Measurements from ENCODE around the gene CIB2. TPM values are rescaled to one million over a fixed set of nuclear protein-coding genes. Genes with fewer than 3 reads are reported as not detected.

Gene CIB2
- polyA plus RNA-seq, 1 of the 3 experiments (the other 2 are of a cell fraction): 39.6 TPM

DNA sequence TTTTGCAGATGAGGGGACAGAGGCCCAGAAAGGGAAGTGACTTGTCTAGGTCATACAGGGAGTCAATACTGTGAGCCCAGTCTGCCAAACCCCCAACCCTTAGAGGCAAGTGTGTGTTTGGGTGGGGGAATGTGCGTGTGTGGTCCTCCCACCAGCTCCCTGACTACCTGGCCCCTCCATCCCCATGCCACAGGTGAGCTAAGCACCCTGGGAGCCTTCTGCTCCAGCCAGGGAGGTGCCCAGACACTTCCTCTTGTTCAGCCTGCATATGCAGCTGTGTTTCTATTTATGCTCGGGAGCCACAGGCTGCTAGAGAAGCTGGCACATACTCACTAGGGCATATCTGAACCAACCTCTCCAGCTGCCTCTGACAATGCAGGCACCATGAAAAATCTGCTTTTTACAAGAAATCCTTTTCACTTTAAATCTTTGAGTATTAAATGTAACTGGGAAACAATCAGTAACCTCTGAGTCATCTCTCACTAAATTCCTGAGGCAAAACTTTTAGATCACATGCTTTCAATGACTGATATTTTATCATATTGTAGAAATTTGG lies 74.5 kb downstream of the CIB2 start:
- Histone ChIP-seq H4K20me1 (ENCODE audit: insufficient read depth) (peaks cover 8% of the 10 kb centered on the region; the same call in 1 of the 2 replicates), H3K4me2 (peak overlapping the region; percentile 70), H3K4me1 (ENCODE audit: control insufficient read depth in 1 of 2, insufficient read depth in 2 of 2, low read depth in 1 of 2, low read length in 1 of 2) (peaks cover 30 to 52% of the 10 kb centered on the region in 2 experiments; a peak in 3 of 4 replicates), H3K9me3 (no peaks in the 10 kb centered on the region), H3K79me2 (ENCODE audit: insufficient read depth) (peaks cover 91% of the 10 kb centered on the region), H3F3A (replicated peaks; ENCODE audit: insufficient read depth) (peaks cover 6% of the 10 kb centered on the region), H3K4me3 (ENCODE audit: low read depth in 2 of 2, low read length in 1 of 2) (no peak overlapping the region), H3K27ac (ENCODE audit: low read depth in 2 of 2, low read length in 1 of 2) (peak overlapping the region; percentile 68 to 78), H3K27me3 (ENCODE audit: insufficient read depth) (no peaks in the 10 kb centered on the region), H3K9me2 (no peaks in the 10 kb centered on the region), H3K9ac (peak overlapping the region; percentile 43; the same call in 1 of the 2 replicates), H3K36me3 (replicated peaks in 1 of 2; ENCODE audit: control insufficient read depth in 1 of 2, insufficient read depth in 2 of 2, low read length in 1 of 2) (peaks cover 0 to 15% of the 10 kb centered on the region in 2 experiments), H2AFZ (ENCODE audit: low read depth) (no peak overlapping the region)
- ChIA-PET POLR2A (interaction anchor here (0.9 to 1.0 kb wide), 2 partner anchors 11 to 12 kb away, joined by 3 read pairs; no protein-coding TSS in a partner anchor), CTCF (interaction anchor here (1.3 to 1.5 kb wide), 3 partner anchors 52 to 97 kb away, joined by 3 to 6 read pairs (median 4); no protein-coding TSS in a partner anchor)
- TF ChIP-seq FOXM1 (IDR thresholded peaks at IDR 0.05; ENCODE audit: low read depth) (no peak), CHD2 (IDR thresholded peaks at IDR 0.05; ENCODE audit: low read length, partially characterized antibody) (no peak), JUND (IDR thresholded peaks at IDR 0.05) (peak; percentile 44; the same call in 1 of the 2 replicates), RFX5 (IDR thresholded peaks at IDR 0.05; ENCODE audit: low read length) (no peak), MXI1 (IDR thresholded peaks at IDR 0.05; ENCODE audit: low read depth, low read length) (no peak), FOSL2 (IDR thresholded peaks at IDR 0.05; ENCODE audit: borderline replicate concordance, low read depth) (peak; percentile 57; the same call in 1 of the 2 replicates), ELF1 (IDR thresholded peaks at IDR 0.05) (no peak), EP300 (IDR thresholded peaks at IDR 0.05; ENCODE audit: borderline replicate concordance in 1 of 2, low read depth in 1 of 2, low read length in 1 of 2) (peak in 1 of 2 experiments; percentile 37; a peak in 1 of 4 replicates), TAF1 (IDR thresholded peaks at IDR 0.05; ENCODE audit: borderline replicate concordance, low read depth, low read length) (no peak), TCF12 (IDR thresholded peaks at IDR 0.05) (peak; percentile 62), NRF1 (IDR thresholded peaks at IDR 0.05; ENCODE audit: low read depth, low read length) (0 out of 2 replicates have a peak, but pooled peaks have one; percentile 4), GATA2 (CRISPR knock-in tag; IDR thresholded peaks at IDR 0.05) (no peak)
- TF ChIP-seq, protein P1, sequence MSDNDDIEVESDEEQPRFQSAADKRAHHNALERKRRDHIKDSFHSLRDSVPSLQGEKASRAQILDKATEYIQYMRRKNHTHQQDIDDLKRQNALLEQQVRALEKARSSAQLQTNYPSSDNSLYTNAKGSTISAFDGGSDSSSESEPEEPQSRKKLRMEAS (IDR thresholded peaks at IDR 0.05; ENCODE audit: low read depth): no peak
- TF ChIP-seq, protein P2, sequence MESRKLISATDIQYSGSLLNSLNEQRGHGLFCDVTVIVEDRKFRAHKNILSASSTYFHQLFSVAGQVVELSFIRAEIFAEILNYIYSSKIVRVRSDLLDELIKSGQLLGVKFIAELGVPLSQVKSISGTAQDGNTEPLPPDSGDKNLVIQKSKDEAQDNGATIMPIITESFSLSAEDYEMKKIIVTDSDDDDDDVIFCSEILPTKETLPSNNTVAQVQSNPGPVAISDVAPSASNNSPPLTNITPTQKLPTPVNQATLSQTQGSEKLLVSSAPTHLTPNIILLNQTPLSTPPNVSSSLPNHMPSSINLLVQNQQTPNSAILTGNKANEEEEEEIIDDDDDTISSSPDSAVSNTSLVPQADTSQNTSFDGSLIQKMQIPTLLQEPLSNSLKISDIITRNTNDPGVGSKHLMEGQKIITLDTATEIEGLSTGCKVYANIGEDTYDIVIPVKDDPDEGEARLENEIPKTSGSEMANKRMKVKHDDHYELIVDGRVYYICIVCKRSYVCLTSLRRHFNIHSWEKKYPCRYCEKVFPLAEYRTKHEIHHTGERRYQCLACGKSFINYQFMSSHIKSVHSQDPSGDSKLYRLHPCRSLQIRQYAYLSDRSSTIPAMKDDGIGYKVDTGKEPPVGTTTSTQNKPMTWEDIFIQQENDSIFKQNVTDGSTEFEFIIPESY (IDR thresholded peaks at IDR 0.05; ENCODE audit: borderline replicate concordance, low read depth): no peak
- TF ChIP-seq, protein P3, sequence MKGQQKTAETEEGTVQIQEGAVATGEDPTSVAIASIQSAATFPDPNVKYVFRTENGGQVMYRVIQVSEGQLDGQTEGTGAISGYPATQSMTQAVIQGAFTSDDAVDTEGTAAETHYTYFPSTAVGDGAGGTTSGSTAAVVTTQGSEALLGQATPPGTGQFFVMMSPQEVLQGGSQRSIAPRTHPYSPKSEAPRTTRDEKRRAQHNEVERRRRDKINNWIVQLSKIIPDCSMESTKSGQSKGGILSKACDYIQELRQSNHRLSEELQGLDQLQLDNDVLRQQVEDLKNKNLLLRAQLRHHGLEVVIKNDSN (IDR thresholded peaks at IDR 0.05; ENCODE audit: borderline replicate concordance, low read depth): no peak
- TF ChIP-seq, protein P4, sequence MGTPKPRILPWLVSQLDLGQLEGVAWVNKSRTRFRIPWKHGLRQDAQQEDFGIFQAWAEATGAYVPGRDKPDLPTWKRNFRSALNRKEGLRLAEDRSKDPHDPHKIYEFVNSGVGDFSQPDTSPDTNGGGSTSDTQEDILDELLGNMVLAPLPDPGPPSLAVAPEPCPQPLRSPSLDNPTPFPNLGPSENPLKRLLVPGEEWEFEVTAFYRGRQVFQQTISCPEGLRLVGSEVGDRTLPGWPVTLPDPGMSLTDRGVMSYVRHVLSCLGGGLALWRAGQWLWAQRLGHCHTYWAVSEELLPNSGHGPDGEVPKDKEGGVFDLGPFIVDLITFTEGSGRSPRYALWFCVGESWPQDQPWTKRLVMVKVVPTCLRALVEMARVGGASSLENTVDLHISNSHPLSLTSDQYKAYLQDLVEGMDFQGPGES (IDR thresholded peaks at IDR 0.05; ENCODE audit: low read depth, low read length): no peak
- TF ChIP-seq, protein P5, sequence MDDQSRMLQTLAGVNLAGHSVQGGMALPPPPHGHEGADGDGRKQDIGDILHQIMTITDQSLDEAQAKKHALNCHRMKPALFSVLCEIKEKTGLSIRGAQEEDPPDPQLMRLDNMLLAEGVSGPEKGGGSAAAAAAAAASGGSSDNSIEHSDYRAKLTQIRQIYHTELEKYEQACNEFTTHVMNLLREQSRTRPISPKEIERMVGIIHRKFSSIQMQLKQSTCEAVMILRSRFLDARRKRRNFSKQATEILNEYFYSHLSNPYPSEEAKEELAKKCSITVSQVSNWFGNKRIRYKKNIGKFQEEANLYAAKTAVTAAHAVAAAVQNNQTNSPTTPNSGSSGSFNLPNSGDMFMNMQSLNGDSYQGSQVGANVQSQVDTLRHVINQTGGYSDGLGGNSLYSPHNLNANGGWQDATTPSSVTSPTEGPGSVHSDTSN (IDR thresholded peaks at IDR 0.05): peak; percentile 25; the same call in 1 of the 2 replicates
- TF ChIP-seq, protein P6, sequence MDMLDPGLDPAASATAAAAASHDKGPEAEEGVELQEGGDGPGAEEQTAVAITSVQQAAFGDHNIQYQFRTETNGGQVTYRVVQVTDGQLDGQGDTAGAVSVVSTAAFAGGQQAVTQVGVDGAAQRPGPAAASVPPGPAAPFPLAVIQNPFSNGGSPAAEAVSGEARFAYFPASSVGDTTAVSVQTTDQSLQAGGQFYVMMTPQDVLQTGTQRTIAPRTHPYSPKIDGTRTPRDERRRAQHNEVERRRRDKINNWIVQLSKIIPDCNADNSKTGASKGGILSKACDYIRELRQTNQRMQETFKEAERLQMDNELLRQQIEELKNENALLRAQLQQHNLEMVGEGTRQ (IDR thresholded peaks at IDR 0.05; ENCODE audit: borderline replicate concordance, low read depth, low read length): no peak
- no peak for DNase-seq
- WGBS (ENCODE audit: low lambda C conversion rate): 43% methylated on average over 2 of the region's 2 CpGs
